Measurements from ENCODE around the gene RWDD1.

Gene RWDD1

DNA sequence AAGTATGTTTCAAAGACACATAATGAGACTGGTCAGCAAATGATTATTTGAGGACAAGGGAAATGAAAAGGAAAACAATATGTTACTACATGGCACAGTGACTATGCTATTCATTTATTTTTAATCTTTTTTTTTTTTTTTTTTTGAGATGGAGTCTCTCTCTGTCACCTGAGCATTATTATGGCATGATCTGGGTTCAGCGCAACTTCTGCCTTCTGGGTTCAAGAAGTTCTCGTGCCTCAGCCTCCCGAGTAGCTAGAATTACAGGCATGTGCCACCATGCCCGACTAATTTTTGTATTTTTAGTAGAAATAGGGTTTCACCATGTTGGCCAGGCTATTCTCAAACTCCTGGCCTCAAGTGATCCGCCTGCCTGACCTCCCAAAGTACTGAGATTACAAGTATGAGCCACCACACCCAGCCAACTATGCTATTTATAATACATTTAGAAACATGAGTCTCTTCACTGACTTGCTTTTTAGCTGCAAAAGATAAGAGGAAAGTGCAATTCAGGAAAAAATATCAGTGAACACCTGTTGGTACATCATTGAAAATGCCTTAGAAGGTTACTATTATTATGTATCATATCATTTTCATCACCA is 14.4 kb upstream of the RWDD1 start:
- intact Hi-C loops (cut with DNase I), result no loop called here
- no peak for DNase-seq

- intact Hi-C loops (cut with DNase I), result no loop called here
- no peak for DNase-seq
Measured at GRCh38 chr6:116557893-116558292, 13.4 kb upstream of the RWDD1 start.

- no peak for DNase-seq
- intact Hi-C loops (cut with DNase I), result loop anchor here (5.0 kb wide), 1 partner anchor 283 kb away; the partner anchor contains the start of gene TSPYL1
Measured at GRCh38 chr6:116560130-116560529, 11.2 kb upstream of the RWDD1 start.

- DNase-seq, result peak; percentile 36 to 93 (median 81)
- intact Hi-C loops (cut with DNase I), result loop anchor here (5.0 kb wide), 1 partner anchor 284 kb away; the partner anchor contains the start of gene TSPYL1
Measured at GRCh38 chr6:116561377-116562018, 9.8 kb upstream of the RWDD1 start.

- DNase-seq, result no peak
- intact Hi-C loops (cut with DNase I), result loop anchor here (5.0 kb wide), 1 partner anchor 285 kb away; the partner anchor contains the start of gene TSPYL1
Measured at GRCh38 chr6:116562019-116562403, 9.3 kb upstream of the RWDD1 start.

DNA sequence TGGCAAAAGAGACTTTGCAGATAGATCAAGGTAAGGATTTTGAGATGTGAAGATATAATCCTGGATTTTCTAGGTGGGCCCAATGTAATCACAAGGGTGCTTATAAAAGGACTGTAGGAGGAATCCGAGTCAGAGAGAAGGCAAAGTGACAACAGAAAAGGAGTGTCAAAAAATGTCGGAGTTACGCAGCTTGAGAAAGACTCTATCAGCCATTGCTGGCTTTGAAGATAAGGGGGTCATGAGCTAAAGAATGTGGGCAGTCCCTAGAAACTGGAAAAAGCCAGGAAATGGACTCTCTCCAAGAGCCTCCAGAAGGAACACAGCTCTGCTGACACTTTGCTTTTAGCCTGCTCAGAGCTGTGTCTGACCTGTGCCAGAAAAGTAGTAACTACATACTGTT is 8.7 kb upstream of the RWDD1 start:
- intact Hi-C loops (cut with DNase I), result loop anchor here (5.0 kb wide), 1 partner anchor 285 kb away; the partner anchor contains the start of gene TSPYL1
- DNase-seq, result no peak

DNA sequence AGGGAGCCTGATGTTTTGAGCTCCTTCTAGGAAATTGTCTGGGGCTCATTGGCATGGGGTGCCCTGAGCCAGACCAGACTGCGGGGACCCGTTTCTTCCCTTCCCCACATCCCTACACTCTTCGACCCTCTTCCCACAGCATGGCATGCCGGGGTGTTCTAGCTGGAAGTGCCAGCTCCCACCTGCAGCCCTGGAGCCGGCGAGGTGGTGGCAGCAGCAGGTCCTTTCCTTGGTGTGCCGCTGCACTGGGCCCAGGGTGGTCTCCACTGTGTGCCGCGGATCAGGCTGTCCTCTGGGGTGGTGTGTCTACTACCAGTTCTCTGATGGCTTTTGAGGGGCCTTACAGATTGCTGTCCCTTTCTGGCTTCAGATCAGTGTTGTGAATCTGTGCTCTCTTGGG is 7.5 kb upstream of the RWDD1 start:
- intact Hi-C loops (cut with DNase I), result loop anchor here (5.0 kb wide), 1 partner anchor 287 kb away; the partner anchor contains the start of gene TSPYL1
- DNase-seq, result no peak

DNA sequence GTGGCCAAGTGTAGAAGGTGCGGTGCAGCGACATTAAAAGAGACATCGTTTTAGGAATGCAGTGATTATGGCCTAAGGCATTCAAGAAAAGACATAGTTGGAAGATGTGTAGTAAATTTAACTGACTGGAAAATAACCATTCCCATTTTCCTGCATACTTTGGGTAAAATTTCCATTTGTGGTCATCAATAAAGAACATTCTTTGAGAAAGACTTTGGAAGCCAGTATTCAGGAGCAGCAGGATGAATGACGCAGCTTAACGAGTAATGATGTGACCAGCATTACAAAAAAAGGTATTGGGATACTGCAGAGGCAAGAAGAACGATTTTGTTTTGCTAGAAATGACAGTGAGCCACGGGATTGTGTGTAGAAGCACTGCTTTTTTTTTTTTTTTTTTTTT is 7.0 kb upstream of the RWDD1 start:
- intact Hi-C loops (cut with DNase I), result loop anchor here (5.0 kb wide), 1 partner anchor 287 kb away; the partner anchor contains the start of gene TSPYL1
- no peak for DNase-seq

DNA sequence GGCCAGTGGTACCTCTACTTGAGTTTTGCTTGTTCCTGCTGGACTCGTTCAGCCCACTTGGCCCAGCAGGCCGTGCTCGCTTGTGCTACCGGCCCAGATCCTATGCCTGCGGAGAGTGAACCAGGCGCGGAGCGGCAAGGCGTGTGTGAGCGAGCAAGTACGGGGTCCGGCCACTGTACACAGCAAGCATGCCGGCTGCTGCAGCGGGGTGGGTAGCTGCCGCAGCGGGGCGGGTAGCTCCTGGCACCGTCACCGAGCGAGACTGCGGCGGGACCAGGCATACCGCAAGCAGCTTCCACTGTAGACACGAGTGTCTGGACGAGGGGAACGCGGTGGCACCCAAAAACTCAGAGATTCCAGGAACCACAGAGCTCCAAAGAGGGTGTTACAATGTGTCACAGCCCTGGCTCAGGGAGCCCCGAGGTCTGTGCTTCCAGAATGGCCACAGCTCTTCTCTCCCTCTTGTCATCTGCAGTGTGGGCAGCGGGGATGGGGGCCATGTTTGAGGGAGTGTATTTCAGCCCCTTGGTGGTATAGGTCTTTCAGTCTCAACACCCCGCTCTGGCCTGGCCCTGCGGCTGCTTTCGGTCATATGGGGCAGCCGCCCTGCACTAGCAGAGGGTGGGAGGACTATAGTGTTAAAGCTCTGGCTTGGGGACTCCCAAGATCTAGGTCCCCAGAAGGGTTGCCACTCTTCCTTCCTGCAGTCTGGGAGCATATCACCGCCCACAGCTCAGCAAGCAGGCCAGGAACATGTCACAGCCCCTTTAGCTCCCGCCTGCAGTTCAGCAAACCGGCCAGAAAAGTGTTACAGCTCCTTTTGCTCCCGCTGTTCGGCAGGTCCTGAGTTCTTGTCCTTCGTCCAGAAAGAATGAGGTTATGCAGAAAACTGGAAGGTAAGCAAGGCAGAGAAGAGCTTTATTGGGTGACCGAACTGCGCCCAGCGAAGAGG is 6.1 kb upstream of the RWDD1 start:
- peak in 41 of 42 donors; percentile 7 to 71 (median 33) for DNase-seq
- intact Hi-C loops (cut with DNase I), result loop anchor here (5.0 kb wide), 1 partner anchor 288 kb away; the partner anchor contains the start of gene TSPYL1

DNA sequence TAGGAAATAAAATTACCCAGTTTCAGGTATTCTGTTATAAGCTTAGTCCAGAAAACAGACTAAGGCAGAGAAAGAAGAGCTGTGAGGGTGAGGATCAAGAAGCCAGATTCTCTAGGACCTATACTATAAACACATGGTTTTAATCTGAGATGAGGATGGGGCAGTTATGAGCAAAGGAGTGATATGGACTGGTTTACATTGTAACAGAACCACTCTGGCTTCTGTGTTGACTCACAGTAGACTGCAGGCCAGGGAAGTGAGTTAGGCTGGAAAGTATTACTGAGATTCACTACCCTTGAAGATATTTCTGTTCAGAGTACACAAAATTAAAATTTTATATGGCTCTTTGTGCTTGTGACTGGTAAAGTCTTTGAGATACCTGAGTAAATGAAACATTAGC is 3.2 kb upstream of the RWDD1 start:
- no peak for DNase-seq
- intact Hi-C loops (cut with DNase I), result no loop called here

DNA sequence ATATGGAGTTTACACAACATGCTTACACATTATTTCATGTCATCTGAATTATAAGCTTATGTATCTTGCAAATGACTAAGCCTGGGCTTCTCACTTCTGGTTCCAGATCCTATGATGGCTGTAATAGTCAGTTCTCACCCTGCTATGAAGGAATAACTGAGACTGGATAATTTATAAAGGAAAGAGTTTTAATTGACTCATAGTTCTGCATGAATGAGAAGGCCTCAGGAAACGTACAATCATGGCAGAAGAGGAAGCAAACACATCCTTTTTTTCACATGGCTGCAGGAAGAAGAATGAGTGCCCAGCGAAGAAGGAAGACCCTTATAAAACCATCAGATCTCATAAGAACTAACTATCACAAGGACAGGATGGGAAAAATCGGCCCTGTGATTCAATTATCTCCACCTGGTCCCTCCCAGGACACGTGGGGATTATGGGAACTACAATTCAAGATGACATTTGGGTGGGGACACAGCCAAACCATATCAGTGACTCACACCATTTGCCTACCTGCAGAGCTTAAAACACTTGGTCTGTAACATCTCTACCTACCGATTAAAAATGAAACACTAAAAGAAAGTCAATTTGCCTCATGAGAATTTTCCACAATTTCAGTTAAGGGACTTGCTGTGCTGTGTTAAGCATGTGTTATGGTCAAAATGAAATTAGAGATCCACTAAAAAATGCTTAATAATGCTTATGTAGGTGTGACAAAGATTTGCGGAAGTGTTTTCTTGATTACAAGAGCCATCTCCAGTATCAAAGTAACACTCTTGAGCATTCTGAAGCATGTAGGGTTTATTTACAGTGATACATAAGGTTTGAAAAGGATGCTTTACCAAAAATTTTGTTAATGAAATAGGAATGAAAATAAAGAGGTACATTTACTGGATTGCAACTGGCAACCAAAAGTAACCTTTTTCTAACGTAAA is 2.2 kb upstream of the RWDD1 start:
- intact Hi-C loops (cut with DNase I), result no loop called here
- DNase-seq, result no peak

DNA sequence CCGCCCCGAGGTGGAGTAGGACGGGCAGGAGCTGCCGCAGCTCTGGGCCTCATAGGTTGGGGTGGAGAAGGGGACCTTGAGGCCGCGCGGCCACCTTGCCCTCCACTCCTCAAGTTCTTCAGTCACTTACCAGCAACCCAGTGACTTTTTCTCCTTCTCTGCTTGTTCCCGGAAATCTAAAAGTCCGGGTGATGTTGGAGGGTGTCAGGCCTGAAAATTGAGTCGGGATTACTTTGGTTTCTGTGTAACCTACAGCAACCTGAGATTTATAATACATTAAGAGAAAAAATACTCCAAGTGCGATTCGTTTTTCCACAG is 338 bp downstream of the RWDD1 start:
- intact Hi-C loops (cut with DNase I), result no loop called here
- no peak for DNase-seq

DNA sequence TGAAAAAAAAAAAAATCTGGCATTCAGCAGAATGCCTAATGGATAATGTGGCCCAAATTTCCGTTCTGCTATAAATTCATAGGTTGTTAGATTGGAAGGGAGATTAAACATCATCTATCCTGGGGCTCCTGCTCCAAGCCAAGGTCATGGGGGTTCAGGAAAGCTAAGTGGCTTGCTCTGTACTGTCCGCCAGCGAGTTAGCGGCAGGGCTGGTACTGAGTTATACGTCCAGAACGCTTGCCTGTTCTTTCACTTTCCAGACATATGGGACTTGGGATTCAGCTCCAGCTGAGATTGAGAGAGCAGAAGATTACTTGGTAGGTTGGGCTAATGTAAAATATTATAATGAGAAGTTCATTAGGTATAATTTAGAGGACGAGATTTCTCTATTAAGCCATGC is 858 bp downstream of the RWDD1 start:
- DNase-seq, result peak in 5 of 42 donors; percentile 6 to 43 (median 8)
- intact Hi-C loops (cut with DNase I), result no loop called here

- intact Hi-C loops (cut with DNase I), result no loop called here
- DNase-seq, result no peak
Measured at GRCh38 chr6:116575227-116575626, 3.9 kb downstream of the RWDD1 start.

- intact Hi-C loops (cut with DNase I), result no loop called here
- no peak for DNase-seq
Measured at GRCh38 chr6:116577486-116577885, 6.2 kb downstream of the RWDD1 start.

DNA sequence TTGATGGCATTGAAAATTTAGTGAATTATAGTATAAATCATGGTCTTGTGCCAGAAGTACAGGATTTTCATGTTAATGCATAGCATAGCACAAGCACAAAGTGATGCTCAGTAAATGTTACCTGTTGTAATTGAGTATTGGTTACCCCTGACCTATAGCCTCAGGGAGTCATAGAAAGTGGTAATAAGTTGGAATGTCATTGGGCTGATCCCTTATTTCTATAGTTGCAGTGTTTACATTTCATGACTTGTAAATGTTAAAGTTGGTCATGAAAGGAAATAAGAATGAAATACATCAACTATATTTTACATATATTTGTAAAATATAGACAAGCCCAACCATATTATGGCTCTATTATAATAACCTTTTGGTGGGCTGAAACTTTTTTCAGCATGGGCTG is 7.0 kb downstream of the RWDD1 start:
- intact Hi-C loops (cut with DNase I), result no loop called here
- no peak for DNase-seq

DNA sequence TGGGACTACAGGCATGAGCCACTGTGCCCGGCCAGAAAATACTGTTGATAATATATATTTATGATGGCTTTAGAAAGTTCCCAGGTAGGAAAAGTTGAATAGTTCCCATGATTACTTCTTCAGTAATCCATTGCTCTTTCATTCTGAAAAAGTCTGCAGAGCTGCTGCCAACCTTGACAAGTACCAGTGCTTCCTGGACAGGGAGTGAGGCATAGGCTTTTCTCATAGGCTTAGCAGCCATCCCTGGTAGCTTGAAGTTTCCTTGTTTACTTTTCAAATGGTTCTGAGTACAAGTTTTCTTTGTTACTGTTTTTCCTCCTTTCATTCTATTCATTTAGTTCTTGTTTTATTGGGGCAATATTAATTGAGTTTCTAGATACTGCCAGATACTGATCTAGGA is 7.8 kb downstream of the RWDD1 start:
- intact Hi-C loops (cut with DNase I), result no loop called here
- DNase-seq, result no peak

DNA sequence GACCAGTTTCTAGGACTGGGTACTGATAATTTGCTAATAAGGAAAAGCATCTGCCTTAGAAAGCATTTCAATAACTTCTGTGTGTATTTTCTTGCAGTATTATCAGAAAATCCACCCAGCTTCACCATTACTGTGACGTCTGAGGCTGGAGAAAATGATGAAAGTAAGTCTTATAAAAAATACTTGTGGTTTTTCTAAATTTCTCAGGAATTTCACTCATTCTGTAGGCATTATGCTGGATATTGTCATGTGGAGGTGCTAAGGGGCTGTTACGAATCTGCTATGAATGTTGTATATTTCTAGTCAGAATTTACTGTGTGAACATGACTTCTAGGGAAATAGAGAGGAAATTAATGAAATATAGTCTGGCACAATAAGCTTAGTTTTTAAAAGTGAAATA is 8.9 kb downstream of the RWDD1 start:
- DNase-seq, result no peak
- intact Hi-C loops (cut with DNase I), result no loop called here

- intact Hi-C loops (cut with DNase I), result no loop called here
- no peak for DNase-seq
Measured at GRCh38 chr6:116586276-116586675, 15.0 kb downstream of the RWDD1 start.
